T follicular helper cell (primary cell): ENCODE measurements around the gene IGF2.

Experiments used
- DNase-seq: peaks from one replicate; pipeline ENCODE4 v3.0.0-alpha.2; 2020; ENCODE audit warnings: low read depth

The IGF2 gene

DNA sequence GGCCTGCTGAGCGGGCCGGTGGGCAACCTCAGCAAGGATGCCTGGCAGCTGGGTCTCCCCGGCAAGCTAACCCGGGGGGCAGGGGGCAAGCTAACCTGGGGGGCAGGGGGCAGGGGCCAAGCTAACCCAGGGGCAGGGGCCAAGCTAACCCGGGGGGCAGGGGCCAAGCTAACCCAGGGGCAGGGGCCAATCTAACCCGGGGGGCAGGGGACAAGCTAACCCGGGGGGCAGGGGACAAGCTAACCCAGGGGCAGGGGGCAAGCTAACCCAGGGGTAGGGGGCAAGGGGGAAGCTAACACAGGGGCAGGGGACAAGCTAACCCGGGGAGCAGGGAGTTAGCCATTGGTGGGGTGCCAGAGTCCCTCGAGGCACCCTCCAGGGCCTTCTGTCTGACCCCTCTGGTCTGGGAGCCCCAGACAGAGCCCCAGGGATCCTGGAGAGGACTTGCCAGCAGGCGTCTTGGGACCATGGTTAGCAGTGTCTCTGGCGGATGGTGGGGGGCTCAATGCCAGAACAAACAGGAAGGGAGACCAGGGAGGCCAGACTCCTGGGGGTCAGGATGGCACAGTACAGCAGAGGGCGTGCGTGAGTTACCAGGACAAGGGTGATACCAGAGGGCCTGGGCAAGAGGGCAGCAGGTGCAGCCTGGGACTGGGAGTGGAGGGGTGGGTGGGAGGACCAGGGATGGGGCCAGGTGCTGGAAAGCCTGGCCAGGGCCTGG, 16.1 kb downstream of the IGF2 start:
- DNase-seq, result no peak

DNA sequence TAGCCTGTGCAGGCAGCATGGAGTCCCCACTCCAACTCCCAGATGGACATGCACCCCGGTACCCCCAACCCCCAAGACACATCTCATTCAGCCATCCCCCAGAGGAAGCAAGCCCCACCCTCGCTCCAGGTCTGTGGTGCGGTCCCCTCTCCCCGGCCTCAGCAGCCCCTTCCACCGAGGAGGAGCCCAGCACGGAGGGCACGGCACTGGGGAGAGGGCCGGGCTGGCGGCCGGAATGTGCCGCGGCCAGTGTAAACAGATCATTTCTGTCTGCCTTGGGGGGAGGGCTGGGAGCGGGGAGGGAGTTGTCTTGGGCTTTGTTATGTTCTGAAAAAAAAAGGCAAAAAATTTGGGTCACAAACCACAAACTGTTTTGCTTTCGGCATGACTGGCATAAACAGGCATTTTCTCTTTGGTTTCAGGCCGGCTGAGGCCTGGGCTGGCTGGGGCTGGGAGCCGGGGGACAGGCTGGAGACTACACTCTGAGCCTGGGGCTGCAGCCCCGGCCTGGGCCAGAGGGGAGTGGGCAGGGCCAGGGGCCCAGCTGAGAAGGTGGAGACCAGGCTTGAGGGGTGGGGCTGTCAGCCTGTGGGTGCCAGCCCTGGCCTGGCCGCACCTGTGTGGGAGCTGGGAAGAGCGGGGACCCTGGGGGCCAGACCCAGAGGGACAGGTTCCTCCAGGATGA, 16.8 kb downstream of the IGF2 start:
- DNase-seq, result no peak

DNA sequence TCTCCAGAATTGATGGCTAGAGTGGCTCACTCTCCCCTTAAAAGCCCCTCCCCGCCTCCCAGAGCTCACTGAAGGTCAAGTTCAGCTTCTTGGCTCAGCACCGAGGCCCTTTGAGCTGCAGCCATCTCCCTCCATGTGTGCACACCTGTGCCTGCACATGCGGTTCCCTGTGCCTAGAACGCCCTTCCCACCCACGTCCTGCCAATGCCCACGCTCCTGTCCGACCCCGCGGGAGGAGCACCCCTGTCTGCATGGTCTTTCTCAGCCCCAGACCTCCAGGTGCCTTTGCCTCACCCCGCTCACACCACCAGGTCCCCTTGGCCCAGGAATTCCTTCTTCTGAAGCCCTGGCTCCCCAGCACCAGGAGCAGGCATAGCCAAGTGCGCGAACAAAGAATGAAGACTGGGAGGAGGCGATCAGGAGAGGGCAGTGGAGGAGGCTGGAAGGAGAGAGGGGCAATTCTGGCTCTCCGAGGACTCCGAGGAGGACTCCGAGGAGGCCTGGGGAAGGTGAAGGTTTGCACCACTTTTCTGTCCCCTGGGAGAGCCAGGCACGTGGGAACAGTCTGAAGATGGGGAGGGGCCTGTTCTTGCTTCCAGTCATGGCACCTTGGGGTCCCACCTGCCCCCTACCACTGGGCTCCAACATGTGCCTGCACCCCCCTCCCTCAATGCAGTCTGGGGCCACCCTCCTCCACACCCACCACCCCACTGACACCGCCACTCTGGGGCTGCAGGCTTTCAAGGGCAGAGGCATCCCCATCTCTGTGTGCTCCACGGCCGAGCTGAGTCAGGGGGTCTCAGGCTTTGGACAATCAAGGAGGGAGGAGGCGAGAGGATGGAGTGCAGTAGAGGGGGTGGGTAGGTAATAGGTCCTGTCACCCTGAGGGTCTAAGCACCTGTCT, 17.7 kb downstream of the IGF2 start:
- no peak for DNase-seq

DNA sequence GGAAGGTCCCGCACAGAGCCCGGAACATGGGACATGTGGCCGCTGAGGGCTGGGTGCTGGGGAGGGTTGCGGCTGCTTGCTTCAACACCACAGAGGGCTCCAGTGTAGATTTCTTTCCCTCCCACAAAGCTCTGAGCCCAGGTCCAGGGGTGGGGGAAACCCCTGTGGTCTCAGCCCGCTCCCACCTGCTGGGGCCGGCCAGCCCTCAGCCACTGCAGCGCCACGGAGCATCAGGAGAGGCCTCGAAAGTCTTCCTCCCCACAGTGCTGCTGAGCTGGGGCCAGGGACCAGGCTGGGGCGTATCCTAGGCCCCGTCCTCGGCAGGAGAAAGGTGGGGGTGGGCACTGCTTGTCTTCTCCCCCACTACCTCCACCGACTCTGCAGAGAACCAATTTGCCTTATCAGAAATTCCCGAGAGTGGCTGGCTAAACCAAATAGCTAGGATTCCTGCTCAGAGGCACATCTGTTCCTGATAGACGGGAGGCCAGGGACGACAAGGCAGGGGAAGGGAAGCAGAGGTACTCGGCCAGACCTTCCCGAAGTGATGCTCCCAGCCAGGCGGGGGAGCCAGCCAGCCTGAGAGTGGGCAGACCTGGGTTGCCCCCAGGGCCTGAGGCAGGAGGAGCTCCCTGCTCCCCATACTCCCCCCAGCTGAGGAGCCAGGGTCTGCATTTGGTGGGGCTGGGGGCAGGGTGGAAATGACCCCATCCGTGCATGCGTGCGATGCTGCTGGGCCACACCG, 18.7 kb downstream of the IGF2 start:
- no peak for DNase-seq

DNA sequence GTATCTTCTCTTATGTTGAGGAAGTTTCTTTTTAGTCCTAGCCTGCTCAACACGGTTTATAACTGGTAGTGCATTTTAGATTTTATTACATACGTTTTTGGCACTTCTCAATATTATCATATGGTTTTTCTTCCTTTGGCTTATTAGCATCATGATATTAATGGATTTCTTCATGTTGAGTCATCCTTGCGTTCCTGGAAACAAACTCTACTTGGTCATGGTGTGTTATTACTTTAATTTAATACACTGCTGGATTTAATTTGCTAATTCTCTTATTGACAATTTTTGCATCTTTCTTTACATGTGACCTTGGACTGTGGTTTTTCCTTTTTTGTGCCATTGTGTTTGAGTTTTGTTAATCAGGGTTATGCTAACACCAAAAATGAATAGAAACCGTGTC, 20.5 kb downstream of the IGF2 start:
- no peak for DNase-seq

DNA sequence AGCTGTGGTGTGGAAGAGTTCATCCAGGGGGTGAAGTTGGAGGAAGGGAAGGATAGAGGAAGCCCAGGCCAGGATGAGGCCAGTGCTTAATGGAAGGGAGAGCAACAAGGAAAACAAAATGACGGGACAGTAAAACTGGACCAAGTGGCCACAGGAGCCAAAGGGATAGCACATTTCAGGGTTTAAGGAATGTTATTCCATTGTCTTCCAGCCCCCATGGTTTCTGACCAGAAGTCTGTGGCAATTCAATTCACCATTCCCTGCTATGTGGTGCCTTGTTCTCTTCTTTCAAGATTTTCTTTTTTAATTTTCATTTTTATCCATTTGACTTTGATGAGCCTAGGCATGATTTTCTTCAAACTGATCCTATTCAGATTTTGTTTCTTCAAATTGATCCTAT, 22.5 kb downstream of the IGF2 start:
- no peak for DNase-seq

DNA sequence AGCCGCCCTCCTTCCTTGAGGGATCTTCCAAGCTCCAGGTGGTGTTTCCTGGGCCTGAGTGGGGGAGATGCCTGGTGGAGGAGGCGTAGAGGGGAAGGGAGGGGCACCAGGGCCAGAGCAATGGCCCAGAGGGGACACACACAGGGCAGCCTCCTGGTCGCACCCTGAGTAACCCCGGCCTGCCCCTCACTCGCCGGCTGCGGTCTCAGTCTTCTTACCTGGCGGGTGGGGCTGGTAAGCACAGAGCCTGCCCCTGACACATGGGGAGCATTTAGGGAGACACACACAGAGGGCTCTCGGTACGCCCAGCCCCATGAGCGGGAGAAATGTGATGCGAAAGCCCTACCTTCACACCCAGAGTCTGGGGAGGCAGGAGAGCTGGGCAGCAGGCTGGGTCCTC, 23.9 kb downstream of the IGF2 start:
- no peak for DNase-seq

DNA sequence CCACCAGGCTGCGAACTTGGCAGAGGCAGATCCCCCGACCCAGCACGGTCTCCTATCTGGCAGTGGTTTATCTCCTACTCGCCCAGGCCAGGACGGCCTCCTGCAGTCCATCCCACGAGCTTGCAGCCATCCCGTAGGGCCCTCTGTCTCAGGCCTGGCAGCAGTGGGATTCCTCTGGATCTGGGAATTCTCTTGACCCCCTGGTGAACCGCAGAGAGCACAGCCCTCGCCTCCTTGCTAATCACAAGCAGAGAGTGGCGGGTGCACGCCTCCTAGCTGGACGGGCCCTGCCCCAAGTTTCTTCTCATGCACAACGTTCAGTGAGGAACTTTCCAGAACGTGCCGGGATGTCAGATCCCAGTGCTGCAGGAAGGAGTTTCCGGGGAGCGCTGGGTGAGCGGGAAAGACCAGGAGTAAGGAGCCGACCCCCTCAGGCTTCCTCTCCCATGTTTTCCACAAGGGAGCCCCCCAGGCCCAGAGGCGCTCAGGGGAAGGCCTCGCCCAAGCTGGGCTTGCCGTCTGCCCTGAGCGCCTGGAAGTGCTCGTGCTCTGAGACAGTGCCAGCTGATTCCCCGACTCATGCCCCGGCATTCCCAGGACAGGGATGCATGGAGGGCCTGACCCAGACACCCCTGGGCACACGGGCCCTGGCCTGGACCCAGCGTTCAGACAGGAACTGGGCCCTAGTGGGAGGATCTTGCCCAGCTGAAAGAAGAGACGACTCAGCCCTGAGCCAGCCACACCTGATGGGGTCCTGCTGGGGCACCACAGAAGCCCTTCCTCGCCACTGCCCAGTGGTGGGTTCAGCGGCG, 24.6 kb downstream of the IGF2 start:
- no peak for DNase-seq

DNA sequence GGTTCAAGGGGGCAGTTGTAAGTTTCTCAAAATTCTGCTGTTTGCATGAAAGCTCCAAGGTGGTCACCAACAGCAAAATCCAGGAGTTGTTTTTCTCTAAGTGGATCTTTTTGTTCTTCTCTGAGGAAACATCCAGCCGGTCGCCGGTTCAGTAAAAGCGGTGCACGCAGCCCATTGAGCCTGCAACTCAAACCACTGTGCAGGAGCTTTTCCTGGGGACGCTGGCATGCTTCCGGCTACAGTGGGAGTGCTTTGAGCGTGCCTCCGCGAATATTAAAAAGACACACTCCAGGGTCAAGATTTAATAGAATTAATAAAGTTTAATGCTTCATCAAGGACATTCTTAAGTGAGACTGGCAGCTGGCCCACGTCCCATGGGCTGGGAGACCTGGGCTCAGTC, 25.4 kb downstream of the IGF2 start:
- no peak for DNase-seq

DNA sequence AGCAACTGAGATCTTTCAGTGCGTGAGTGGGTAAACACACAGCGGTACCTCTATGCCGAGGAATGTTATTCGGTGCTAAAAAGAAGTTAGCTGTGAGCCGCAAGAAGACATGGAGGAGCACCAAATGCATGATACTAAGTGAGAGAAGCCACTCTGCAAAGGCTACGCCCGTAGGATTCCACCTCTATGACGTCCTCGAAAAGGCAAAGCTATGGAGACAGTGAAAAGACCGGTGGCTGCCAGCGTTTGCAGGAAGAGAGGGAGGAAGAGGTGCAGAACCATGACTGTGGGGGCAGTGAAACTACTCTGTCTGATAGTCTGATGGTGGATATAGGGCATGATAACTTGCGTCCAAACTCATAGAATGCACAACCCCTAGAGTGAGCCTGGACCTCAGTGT, 28.7 kb downstream of the IGF2 start:
- DNase-seq, result no peak

DNA sequence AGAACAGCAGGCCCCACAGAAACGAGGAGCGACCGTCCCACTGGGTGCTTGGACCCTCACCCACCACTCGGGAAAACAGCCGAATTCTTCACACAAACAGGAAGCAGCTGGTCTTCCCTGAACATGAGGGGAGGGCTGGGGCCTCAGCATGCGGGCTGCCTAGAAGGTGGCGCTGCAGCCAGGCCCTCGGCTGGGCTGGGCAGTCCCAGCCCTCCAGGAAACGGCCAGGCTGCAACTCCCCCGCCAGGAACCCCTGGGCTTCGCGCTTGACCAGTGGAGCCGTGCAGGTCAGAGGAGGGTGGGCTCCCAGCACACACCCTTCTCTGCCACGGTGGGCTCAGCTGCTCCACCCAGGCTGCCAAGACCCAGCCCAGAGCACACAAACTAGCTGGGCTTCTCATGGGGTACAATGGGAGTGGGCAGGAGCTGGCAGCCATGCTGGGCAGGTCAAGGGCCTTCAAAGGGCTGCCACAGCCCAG, 29.6 kb downstream of the IGF2 start:
- DNase-seq, result no peak

DNA sequence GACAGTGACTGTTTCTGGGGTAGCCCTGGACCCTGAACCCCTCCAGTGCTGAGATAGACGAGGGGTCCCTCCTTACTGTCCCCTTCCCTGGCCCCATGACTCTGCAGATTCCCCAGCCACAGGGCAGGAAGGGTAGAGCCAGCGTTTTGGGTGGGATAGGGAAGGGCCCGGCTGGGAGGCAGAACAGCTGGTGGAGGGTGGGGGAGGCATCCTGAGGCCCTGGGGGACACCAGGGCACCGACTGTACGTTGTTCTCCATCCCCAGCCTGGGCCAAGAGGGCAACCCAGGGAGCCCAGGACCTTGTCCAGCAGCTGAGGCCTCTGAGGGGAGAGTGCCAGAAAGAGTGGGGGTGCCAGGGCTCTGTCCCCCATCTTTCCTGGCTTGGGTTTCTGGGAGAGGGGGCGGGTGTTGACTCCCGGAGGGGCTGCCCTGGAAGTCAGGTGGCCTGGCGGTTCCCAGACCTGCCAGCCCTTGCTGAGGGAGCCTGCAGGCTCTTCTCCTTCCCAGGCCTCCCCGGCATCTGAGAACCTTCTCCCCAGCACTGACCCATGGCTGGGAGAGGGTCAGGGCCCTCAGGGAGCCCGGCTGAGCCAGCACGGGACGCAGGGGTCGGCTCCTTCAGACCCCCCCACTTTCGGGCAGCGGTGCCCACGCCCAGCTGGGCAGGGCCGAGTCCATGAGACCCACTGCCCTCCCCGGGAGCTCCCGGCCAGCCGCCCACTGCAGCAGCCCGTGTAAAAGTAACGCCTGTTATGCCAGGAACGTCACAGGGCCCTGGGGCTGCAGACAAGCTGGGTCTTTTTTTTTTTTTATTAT, 30.3 kb downstream of the IGF2 start:
- DNase-seq, result no peak

DNA sequence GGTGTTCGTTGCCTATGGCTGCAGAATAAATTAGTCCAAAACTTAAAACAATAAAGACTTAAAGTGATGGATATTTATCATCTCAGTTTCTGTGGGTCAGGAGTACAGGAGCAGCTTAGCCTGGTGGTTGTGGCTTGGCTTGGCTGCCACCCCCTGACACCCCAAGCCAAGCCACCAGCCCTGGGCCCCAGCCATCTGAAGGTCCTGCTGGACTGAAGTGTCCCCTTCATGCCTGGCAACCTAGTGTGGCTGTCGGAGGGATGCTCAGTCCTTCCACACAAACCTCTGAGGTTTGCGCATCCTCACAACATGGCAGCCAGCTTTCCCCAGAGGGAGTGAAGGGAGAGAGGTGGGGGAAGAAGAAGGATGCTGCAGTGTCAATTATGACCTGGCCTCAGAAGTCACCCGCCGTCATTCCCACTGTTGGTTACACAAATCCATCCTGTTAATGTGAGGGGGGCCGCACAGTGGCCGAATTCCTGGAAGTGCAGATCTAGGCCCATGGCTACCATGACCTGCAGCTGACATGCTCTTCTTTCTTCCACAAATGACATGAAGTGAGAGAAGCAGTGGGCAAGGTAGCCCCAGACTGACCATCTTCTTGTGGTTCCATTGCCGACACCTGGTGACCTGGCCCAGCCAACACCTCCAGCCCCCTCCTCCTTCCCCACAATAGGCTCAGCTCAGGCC, 31.1 kb downstream of the IGF2 start:
- no peak for DNase-seq

DNA sequence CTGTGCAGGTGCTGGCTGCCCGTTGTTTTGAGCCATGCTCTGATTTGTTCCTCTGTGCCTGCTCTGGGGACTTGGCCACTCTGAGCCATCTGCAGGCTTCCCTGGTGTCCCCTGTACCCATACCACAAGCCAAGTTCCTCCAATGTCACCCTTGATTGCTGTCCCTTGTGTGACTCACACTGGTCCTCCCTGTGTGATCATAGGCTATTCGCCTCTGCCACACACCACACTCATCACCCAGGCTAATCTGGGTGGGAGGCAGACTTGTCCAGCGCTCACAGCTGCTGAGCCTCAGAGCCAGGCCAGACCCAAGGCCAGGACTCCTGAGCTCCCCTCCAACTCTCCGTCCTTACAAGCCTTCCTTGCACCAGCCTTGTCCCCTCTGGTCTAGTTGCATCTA, 31.7 kb downstream of the IGF2 start:
- DNase-seq, result no peak

DNA sequence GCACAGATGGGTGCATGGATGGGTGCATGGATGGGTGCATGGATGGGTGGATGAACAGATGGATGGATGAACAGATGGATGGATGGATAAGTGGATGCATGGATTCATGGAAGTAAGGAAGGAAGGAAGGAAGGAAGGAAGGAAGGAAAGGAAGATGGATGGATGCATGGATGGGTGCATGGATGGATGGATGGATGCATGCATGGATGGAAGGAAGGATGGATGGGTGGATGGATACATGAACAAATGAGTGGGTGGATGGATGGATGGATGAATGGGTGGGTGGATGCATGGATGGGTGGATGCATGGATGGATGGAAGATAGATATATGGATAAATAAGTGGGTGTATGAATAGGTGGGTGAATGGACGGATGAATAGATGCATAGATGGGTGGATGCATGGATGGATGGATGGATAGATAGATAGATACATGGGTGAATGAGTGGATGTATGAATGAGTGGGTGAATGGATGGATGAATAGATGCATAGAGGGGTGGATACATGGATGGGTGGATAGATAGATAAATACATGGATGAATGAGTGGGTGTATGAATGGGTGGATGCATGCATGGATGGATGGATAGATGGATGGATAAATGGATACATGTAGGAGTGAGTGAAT, 32.5 kb downstream of the IGF2 start:
- DNase-seq, result no peak

DNA sequence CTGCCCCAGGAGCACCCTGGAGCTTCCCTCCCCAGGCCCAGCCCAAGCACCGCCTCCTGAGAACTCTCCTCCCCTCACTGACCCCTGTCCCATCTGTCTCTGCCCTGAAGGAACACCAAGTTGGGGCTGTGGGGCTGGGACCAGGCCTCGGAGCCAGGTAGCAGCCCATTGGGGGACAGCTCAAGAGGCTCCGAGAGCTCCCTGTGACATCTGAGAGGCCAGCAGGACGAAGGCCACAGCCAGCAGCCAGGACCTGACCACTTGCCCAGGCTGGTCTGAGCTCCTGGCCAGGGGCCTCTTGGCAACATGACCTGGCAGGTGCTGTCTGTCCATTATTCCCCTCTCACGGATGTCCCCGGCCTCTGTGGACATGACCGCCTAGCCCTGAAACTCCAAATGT, 33.7 kb downstream of the IGF2 start:
- no peak for DNase-seq

DNA sequence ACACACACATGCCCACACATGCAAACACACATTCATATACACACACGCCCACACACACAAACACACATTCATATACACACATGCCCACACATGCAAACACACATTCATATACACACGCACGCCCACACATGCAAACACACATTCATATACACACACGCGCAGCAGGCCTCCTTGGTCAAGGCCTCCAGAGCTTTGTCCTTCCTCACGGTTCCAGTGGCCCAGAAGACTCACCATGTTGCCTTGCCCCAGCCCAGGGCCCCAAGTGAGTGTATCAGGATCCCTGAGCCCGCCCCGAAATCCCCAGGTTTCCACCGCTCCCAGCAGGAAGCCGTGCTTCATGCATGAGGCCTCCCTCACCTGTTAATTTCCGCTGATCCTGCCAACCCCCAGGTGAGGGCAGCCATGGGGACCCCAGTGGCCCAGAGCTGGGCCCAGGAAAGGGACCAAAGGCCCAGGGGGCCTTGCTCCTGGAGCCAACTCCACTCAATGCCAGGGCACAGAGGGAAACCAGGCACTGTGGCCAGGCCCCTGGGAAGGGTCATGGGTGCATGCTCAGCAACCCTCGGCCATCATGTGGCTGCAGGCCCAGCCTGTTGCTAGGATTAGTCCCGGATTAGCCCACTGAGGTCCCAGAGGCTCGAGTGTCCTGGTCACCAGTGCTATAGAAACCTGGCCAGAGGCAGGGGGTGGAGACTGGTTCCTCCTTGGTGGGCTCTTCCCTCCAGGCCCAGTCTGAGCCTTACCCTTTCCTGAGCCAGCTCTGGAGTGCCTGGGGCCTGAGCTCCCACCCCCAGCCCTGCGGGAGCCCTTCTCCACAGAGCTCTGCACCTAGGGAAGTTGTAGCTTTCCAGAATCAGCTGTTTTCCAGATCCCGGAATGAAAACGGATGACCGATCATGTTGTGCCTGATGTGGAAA, 34.4 kb downstream of the IGF2 start:
- DNase-seq, result no peak
